Stimulated activated CD4-positive, alpha-beta T cell treated with anti-CD3 and anti-CD28 coated beads, Interleukin-1b, Interleukin-23, amount 100 ng/mL, for 48 hours (primary cell): Measurements from ENCODE around the gene AWAT1.
"Not testable (repeated sequence)": the region's sequence is repeated elsewhere in the genome, so short reads cannot be mapped to it uniquely, and the experiment has no call there.

ENCODE experiments used
- DNase-seq: peaks from one replicate; pipeline ENCODE4 v3.0.0-alpha.2; 2020

AWAT1 gene

DNA sequence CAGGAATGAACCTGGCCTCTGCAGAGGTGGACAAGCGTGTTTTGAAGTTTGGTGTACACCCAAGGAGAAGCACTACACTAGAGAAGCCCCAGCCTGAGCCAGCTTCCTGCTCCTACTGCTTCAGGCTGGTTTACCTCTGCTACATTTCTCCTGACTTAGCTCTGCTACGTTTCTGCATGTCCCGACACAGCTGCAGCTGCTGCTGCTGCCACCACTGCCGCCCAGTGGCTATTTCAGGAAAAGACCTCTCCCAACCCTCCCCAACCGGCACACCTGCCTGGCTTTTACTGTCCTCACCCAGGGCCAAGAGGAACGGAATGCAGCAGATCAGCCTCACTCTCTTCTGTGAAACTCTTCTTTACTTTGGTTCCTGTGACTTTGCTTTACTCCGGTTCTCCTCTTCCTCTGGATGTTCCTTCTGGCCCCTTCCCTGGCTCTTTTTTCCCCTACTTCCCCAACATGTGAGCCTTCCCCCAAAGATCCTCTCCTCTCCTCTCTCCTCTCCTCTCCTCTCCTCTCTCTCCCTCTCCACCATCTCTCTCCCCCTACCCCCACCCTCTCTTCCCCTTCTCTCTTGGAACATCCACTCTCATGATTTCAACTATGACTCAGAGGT, 28.6 kb downstream of the AWAT1 start:
- DNase-seq = peak; percentile 25

DNA sequence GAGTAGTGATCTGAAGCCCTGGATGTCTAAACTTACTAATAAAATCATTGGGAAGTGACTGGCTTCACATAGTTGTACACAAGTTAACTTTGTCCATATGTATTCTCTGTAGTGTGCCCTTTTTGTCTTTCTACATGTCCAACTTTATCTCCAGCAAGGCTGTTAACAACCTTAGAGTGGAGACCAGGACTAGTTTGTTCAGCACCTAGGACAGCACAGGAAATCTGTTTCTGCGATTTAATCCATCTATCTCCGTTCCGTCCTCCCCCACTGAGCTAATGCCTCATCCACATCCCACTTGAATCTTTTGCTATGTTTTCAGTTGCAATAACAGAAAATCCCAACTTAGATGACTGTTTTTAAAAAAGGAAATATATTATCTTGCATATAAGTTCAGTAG, 30.3 kb downstream of the AWAT1 start:
- DNase-seq = no peak

DNA sequence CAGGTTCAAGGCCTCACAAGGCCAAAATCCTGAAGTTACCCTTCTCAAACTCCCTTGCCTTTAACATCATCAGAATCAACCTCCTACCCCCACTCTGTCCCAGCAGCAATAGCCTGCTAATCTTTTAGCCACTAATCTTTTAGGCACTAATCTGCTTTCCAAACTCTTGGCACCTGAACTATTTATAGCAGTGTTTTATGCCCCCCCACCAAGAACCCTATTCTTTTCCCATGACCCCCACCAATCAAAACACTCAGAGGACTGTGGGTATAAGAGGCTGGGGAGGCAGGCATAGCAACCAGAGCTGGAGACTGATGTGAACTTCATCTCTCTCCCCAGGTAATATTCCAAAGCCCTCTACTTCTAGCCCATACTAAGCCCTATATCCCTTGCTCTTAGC, 33.6 kb downstream of the AWAT1 start, which contains the start of gene ARR3:
Gene ARR3 (plus strand): TSS at position 301 of the 400 bp plus-strand sequence. CDS start 1,052 bp downstream, outside the sequence.
- DNase-seq = no peak

DNA sequence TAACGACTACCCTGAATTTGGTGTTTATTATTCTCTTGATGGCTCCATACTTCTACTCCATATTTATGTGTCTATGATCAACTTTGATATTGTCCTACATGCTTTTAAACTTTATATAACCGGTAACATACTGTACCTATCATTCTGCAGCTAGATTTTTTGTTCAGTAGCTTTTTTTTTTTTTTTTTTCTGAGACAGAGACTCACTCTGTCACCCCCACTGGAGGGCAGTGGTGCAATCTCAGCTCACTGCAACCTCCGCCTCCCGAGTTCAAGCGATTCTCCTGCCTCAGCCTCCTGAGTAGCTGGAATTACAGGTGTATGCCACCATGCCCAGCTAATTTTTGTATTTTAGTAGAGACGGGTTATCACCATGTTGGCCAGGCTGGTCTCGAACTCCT, 39.6 kb downstream of the AWAT1 start:
- not testable (repeated sequence) for DNase-seq

DNA sequence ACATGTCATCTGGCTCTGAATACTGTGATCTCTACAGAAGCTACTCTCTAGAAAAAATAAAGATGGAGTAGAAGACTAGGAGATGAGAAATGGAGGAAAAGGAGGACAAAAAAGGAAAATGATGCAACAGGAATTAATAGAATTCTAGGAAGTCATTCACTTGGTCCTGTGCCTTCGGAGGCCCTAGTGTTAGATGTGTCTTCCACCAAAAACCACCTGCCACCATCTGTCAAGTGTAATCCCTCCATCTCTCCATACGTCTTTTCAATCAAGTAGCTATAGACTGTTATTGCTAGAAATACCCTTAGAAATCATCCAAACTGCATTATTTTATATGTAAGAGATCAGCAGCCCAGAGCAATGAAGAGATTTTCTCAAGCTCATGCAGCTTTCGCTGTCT, 44.6 kb downstream of the AWAT1 start:
- DNase-seq = no peak

DNA sequence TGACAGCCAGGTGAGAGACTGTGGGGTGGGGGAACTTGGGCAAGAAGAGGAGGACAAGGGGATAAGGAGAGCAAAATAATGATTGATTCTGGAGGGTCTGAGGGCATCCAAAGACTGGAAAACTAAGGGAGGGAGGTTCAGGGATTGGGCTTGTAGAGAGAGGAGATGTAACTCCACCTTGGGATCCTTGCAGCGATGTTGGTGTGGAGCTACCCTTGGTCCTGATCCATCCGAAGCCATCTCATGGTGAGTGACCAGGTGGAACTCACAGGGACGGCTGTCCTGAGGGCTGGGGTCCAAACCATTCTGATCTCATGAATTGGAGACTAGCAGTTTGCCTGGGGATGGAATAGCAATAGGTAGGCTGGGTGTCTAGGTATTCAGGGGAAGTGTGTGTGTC, 46.1 kb downstream of the AWAT1 start:
- no peak for DNase-seq

DNA sequence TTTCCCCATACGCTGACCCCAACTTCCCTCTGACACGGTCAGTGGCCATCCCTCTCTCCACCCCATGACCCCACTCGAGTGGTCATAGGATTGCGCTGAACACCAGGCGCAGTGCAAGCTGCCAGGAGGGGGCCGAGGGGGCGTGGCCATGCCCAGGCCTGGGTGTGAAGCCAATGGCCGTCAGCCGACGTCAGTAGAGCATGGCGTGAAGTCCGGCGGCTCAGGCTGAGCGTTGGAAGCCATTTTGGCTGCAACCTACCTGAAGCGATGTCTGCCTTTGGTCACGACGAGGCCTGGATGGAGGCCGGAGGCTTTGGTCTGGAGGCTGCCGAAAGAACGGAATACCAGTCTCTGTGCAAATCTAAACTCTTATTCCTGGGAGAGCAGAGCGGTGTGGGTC, 47.5 kb downstream of the AWAT1 start, which contains the start of gene RAB41:
Gene RAB41 (plus strand): TSS at position 222 of the 400 bp plus-strand sequence. CDS start 46 bp downstream, at position 268.
- DNase-seq = no peak

DNA sequence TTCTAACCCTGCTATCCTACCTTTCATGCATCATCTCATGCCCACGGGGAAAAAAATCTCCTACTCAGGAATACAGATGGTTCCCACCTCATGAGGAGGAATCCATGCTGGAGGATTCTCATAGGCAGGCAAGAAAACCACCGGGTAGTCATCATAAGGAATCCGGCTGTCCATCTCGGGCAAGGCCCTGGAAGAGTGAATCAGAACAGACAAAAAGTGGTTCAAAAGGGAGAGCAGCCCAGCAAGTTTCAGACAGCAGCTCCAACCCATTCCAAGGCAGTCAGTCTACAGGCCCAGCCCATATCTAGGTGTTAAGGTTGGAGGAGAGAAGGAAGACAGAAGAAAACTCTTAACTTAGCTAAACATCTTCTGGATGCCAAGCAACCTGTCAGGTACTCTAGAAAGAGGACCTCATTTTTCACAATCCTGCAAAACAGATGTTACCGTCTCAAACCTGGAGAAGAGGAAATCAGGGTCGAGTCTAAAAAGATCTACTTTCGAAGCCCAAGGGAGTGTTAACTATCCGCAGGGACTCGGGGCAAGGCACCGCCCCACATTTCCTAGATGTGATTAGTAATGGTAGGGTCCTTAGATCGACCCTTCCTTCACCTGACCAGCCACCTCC, 54.8 kb downstream of the AWAT1 start:
- no peak for DNase-seq
